ENCODE measurements around the gene TGFBR2.

Gene TGFBR2

GRCh38 chr3:30694668-30695067, 88.3 kb downstream of the TGFBR2 start:
- H3K4me3 ChIP-seq, result no peak overlapping the region
- H3K27ac ChIP-seq, result no peak overlapping the region

- Histone ChIP-seq H3K4me3 (no peak overlapping the region), H3K27ac (no peak overlapping the region)
Observed at GRCh38 chr3:30695302-30696061, 89.1 kb downstream of the TGFBR2 start.

- no peak overlapping the region for H3K4me3 ChIP-seq
- no peak overlapping the region for H3K27ac ChIP-seq
Observed at GRCh38 chr3:30696403-30696819, 90.0 kb downstream of the TGFBR2 start.

- Histone ChIP-seq H3K27ac (no peak overlapping the region), H3K4me3 (no peak overlapping the region)
Observed at GRCh38 chr3:30696896-30697295, 90.5 kb downstream of the TGFBR2 start.

GRCh38 chr3:30698549-30698948, 92.1 kb downstream of the TGFBR2 start:
- H3K27ac ChIP-seq, result no peak overlapping the region
- H3K4me3 ChIP-seq, result no peak overlapping the region

GRCh38 chr3:30699927-30700326, 93.5 kb downstream of the TGFBR2 start:
- H3K4me3 ChIP-seq, result no peak overlapping the region

GRCh38 chr3:30700702-30701321, 94.4 kb downstream of the TGFBR2 start:
- Histone ChIP-seq H3K27ac (no peak overlapping the region), H3K4me3 (no peak overlapping the region)

More at GRCh38 chr3:30699927-30700326, 93.5 kb downstream of the TGFBR2 start:
- H3K27ac ChIP-seq, result no peak overlapping the region

- no peak overlapping the region for H3K4me3 ChIP-seq
- H3K27ac ChIP-seq, result no peak overlapping the region
Observed at GRCh38 chr3:30702038-30702827, 95.8 kb downstream of the TGFBR2 start.

GRCh38 chr3:30702828-30703397, 96.5 kb downstream of the TGFBR2 start:
- Histone ChIP-seq H3K4me3 (no peak overlapping the region), H3K27ac (no peak overlapping the region)

GRCh38 chr3:30704931-30705890, 98.8 kb downstream of the TGFBR2 start:
- Histone ChIP-seq H3K27ac (peak overlapping the region in 1 of 21 experiments; percentile 36), H3K4me3 (no peak overlapping the region)

GRCh38 chr3:30707825-30708224, 101.4 kb downstream of the TGFBR2 start:
- H3K4me3 ChIP-seq, result no peak overlapping the region
- H3K27ac ChIP-seq, result no peak overlapping the region

- Histone ChIP-seq H3K4me3 (no peak overlapping the region), H3K27ac (peak overlapping the region in 1 of 21 experiments; percentile 12)
Observed at GRCh38 chr3:30708472-30708871, 102.1 kb downstream of the TGFBR2 start.

- H3K4me3 ChIP-seq, result no peak overlapping the region
- H3K27ac ChIP-seq, result no peak overlapping the region
Observed at GRCh38 chr3:30710017-30710416, 103.6 kb downstream of the TGFBR2 start.

GRCh38 chr3:30711151-30711550, 104.8 kb downstream of the TGFBR2 start:
- no peak overlapping the region for H3K27ac ChIP-seq
- no peak overlapping the region for H3K4me3 ChIP-seq

GRCh38 chr3:30711867-30712266, 105.5 kb downstream of the TGFBR2 start:
- Histone ChIP-seq H3K27ac (no peak overlapping the region), H3K4me3 (no peak overlapping the region)

- Histone ChIP-seq H3K4me3 (no peak overlapping the region), H3K27ac (no peak overlapping the region)
Observed at GRCh38 chr3:30712991-30713390, 106.6 kb downstream of the TGFBR2 start.

- Histone ChIP-seq H3K27ac (no peak overlapping the region), H3K4me3 (no peak overlapping the region)
Observed at GRCh38 chr3:30713885-30714503, 107.6 kb downstream of the TGFBR2 start.

GRCh38 chr3:30719536-30719935, 113.1 kb downstream of the TGFBR2 start:
- no peak overlapping the region for H3K27ac ChIP-seq

More at GRCh38 chr3:30719536-30719935, 113.1 kb downstream of the TGFBR2 start:
- no peak overlapping the region for H3K4me3 ChIP-seq

Measured in skin epidermis (tissue), 12 donors.